HG03342 (cell line): ENCODE data around the gene KIRREL3.

Experiments used
- ATAC-seq: cut with Tn5 transposase; IDR thresholded peaks from one replicate; pipeline ENCODE4 v1.9.1; 2021; ENCODE audit warnings: mild to moderate bottlenecking, moderate library complexity; ENCODE audit not compliant: unreplicated experiment

The KIRREL3 gene

GRCh38 chr11:127000291-127000968, at the start of gene KIRREL3:
Gene KIRREL3 (minus strand): TSS chr11:127000770.
- ATAC-seq: no peak

GRCh38 chr11:127050186-127050585, 49.6 kb upstream of the KIRREL3 start:
- no peak for ATAC-seq

DNA sequence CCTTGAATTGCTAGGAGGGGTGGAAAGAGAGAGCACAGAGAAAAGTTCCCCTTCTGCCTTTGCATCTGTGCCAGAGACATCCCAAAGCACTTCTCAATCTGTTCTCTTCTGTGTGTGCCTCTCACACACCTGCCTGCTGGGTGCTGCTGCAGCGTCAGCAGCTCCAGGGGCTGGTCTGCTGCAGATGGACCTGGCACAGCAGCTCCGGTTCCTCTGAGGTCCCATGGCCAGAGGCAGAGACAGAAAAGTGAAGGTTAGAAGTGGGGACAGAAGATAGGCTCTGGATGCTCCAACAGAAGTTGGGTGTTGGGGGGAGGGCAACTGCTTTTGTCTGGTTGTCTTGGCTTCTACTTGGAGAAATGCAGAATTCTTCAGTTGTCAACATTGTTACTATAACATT, 48.9 kb upstream of the KIRREL3 start:
- no peak for ATAC-seq

GRCh38 chr11:127044535-127044934, 44.0 kb upstream of the KIRREL3 start:
- no peak for ATAC-seq

DNA sequence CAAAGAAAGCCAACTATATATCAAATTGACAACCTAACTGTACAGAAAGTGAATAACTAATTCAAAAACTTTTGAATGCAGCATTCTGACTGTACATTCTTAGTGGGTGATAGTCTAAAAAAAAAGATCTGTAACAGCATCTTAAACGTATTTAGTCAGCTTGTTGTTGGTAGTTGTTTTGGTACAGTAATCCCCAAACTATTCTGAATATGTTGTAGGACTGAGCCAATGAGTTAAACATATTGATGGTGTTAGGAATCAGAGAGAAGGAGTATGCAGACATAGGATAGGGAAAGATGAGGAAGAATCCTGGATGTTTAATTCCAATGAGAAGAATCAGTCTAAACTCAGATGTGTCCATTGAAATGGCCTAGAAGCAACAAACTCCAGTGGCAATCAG, 41.9 kb upstream of the KIRREL3 start:
- ATAC-seq: no peak

- ATAC-seq: no peak
Measured at GRCh38 chr11:127039591-127039990, 39.0 kb upstream of the KIRREL3 start.

DNA sequence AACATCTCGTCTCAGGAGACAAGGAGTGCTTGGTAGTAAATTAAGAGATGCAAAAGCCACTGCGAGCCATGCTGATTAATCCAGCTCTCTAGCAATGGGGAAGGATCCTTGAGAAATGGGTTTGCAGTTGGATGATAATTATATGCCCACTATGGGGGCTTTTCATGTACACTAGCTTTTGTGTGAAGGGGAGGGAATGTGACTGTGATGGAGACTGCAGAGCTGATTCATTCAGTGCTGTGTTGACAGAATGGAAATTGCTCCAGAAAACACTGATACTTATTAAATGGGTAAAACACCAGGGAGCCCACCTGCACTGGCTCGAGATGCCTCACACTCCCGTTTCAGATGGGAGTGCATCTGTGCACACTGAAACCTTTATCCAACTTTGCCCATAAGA, 37.0 kb upstream of the KIRREL3 start:
- ATAC-seq: no peak

DNA sequence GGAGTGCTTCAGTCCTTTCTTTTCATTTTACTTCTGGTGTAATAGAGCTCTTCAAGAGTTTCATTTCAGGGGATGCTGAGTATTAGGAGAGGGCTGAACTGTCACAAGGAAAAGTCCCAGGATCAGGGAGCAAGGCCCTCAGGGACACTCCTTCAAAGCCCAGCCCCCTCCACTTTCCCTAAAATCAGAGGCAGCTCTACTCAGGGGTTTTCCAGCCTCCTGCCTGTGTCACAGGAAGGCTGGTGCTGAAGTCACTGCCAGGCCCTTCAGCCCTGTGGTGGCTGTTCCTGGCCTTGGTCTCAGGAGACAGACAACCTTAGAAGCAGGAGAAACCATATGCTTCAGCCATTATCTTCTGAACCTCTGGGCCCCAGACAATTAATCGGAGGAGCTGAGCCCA, 36.4 kb upstream of the KIRREL3 start:
- ATAC-seq: no peak

DNA sequence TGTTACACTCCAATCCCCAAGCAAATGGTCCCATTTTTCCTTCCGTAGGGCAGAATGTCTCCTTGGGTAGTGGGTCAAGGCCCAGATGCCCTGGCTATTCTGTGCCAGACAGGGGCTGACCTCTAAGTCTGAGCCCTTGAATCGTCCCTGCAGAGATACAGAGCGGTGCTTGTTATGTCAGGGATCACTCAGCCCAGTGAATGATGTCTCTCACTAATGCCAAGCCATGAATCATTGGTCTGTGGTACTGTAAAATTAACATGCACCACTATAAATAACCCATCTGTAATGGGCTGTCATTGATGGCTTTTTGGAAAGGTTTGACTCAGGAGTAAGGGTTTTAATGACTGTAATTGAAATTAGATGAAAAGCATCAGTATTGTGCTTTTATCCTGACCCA, 35.3 kb upstream of the KIRREL3 start:
- no peak for ATAC-seq

DNA sequence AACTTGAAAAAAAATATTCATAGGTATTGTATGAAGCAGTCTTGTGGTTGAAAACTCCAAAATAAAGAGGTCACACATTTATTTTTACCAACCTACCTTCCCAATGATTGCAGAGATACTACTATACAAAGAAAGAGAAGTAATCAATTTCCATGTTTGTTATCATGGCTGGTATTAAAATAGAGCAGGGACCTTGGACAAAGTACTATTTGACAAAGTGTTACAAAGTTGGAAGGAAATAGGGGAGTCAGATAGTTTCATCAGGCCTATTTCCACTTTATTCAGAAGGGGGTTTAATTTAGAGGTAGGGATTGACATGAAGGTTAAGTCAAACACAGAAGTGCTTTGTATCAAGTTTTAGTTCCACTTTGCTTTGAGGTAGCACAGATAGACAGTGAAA, 34.4 kb upstream of the KIRREL3 start:
- ATAC-seq: no peak

- ATAC-seq: no peak
Measured at GRCh38 chr11:127028648-127029047, 28.1 kb upstream of the KIRREL3 start.

DNA sequence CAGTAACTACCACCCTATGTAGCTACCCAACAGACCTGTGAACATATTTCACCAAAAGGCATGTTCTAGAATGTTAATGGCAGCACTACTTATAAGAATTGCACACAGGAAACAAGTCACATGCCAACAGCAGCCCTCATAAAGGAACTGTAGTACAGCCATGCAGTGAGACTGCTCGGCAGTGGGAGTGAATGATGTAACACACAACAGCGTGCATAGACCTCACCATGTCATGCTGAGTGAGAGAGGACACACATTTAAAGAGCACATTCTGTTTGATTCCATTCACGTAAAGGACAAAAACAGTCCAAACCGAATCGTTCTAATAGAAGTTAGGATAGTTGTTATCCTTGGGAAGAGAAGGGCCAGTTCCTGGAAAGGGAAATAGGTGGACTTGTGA, 27.2 kb upstream of the KIRREL3 start:
- ATAC-seq: no peak

DNA sequence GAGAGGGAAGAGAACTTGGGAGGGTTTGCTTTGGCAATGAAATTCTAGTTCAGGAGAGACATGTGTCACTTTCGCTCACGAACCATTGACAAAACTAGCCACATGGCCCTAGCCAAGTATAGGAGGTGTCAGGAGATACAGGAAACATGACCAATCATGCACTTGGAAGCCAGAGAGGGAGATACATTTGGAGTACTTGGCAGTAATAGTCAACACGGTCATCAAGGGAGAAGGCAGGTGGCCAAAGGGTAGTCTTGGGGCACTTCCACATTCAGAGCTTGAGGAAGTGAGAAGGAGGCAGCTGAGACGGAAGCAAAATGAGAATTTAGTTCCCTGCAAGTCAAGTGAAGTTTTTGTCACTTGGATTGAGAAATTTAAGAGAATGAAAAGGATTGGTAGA, 26.4 kb upstream of the KIRREL3 start:
- no peak for ATAC-seq

- ATAC-seq: no peak
Measured at GRCh38 chr11:127023991-127024390, 23.4 kb upstream of the KIRREL3 start.

DNA sequence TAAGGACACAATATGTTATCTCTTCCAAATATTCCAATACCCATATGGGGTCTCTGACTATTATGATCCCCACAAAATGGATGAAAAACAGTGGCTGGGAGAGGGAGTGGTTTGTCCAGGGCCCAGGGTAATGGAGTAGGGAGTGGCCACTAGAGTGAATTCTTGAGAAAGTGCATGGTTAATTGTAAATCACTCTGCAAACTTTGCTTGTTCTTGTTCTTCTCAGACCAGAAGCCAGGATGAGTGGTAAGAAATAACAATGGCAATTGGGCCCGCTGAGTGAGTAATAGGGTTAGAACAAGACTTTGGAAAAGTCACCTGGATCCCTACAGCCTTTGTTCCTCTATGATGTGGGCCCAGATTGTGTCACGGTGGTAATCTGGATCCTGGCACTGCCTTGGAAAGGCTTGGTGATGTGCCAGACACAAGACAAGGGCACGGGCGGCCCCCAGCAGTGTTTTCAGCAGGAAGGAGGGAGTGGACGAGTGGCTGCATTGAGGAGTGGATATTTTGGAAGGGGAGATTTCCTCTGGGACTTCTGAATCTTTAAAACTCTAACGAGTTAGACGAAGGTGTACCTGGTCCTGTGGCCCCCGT, 18.2 kb upstream of the KIRREL3 start:
- no peak for ATAC-seq

DNA sequence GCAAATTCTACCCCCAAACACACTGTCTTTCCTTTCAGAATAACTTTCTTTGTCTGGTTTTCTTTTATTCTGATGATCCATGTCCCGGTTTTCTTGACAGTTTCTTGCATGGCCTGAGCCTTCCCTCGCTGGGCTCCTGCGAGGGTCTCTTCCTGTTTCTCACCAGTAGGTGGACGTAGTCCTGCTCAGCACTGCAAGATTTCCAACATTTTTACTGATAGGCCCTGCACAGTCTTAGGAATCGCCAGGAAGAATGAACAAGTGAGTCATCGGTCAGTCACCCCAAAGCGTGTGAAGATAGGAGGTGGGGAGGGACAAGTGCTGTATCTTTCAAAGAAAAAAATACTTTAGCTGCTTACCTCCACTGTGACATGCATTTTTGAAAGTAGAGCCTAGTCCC, 16.9 kb upstream of the KIRREL3 start:
- ATAC-seq: no peak

DNA sequence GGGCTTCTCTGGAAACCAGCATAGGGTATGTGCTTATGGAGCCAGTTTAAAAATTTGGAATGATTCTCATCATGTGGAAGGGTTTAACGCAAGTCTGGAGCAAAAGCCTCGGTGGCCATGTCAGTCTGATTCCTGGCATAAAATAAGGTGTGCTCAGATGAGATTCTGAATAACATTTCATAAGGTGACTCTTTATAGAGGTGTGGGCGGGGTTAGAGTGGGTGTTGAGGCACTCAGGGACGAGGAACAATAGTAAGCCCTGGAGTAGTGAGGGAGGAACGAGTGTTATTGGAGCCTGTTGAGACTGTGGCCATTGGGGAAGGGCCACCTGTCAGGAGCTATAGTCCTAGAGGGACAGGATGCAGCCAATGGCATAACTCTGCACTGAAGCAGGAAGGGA, 13.0 kb upstream of the KIRREL3 start:
- ATAC-seq: no peak

GRCh38 chr11:127006311-127006710, 5.7 kb upstream of the KIRREL3 start:
- no peak for ATAC-seq

DNA sequence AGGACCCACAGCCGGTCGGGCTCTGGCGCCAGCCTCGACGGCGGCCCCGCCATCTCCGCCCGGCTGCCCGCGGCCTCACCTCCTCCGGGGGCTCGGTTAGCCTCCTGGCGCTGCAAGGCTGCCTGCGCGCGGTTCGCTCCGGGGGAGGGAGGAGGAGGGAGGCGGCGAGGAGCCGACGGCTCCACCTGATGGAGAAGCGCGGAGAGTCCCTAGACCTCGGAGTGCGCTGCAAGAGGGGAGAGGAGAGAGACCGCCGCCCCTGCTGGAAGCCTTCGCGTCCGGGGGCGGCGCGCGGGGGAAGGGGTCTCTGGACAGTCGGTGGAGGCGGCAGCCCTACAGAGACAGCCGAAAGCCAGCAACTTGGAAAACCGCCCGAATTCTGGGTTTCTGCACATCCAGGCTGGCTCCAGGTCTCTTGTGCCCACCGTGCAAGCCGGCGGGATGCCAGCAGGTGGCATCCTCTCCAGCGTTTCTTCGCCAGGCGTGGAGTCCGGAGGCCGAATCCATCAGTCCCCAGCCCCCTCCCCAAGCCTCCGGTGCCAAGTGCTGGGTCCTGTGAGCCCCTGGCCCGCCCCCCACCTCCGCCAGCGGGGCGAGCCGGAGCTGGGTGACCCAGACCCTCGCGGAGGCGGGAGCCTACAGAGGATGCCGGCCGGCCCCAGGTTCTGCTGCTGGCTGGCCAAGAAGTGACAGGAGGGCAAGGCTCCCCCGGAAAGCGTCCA, 2.9 kb upstream of the KIRREL3 start:
- ATAC-seq: no peak

DNA sequence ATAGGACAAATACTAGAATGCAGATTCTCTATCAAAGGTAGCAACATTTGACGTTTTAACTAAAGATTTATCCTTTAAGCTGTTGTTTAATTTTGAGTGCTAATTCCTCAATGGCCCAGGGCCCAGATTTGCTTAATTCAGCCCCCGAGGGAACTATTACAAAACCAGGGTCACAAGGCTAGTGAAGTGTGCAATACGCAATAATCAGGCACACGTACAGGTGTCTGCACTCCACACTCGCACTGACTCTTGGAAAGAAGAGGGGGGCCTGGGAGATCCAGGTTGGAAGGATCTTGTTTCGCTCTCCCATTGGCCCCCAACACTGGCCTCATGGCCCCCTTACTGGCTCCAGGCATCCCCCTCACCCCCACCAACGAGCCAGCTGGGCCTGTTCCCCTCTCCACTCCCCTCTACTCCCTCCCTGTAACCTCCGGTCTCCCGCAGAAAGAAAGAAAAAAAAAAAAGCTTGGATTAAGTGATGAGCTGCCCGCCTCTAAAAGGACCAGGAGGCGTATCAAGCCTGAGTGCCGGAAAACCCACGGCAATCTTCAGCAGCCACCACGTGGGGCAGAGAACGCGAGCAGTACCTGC, 2.2 kb upstream of the KIRREL3 start:
- ATAC-seq: no peak

DNA sequence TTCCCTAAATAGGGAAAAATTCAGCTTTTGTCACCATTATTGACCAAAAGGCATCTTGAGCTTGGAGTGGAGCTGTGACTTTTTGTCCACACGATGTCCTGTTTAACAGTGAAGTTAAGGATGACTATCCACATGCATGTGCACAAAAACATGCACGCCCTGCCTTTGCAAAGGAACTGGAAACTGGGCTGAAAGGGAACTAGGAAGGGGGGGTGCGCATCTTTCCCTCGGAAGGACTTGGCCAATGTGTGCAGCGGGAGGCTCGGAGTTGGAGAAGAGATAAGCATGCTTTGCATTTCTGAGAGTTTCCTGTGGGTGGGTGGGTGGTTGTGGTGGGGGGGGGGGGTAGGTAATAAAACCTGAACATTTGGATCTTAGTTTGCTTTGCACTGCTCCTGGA, 411 bp upstream of the KIRREL3 start:
- ATAC-seq: no peak

DNA sequence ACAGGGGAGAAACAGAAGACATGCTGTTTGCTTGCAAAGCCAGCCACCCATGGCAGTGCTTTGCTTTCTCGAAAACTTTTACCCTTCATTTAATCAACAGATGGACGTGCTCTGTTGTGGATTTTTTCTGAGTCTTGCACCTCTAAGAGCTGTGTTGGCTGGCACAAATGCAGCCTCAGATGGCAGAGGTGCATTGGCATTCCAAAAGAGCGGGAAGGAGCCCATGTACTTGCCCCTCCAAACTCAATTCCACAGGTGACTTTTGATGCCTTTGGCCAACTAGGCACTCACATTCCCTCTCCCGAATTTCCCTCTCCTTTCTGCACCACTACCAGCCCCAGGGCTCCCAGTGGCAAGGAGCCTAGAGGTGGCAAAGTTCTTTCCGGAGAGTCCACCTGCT, 1.2 kb downstream of the KIRREL3 start:
- no peak for ATAC-seq
